ENCODE results near the gene TTC12. TPM values are rescaled to one million over a fixed set of nuclear protein-coding genes. Genes with fewer than 3 reads are reported as not detected.
A peak's percentile ranks its signal among the peaks of the same experiment; 100 is the strongest.

TTC12 gene
- total RNA-seq, 1 donor from 2014 or later: 20.4 TPM

DNA sequence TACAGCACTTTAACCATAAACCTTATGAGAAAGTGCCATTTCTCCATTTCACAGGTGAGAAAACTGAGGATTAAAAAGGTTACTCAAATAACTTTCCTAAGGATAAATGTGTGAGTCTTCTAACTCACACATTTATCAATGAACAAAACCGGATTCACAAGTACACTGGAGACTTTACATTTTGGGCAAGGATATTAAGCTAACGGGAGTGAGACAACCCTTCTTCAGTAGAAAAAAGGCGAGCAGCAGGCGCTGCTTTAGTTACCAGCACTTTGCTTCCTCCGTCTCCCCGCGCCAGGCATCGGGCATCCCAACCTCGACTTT, 356 bp upstream of the TTC12 start:
- no peaks in the 10 kb centered on the region for H3K36me3 ChIP-seq
- peak overlapping the region; percentile 85 for H3K27ac ChIP-seq
- peaks cover 33% of the 10 kb centered on the region for H3K4me1 ChIP-seq
- intact Hi-C loops (cut with DNase I): no loop called here
- H3K9me3 ChIP-seq: no peaks in the 10 kb centered on the region
- TF ChIP-seq POLR2AphosphoS5 (IDR thresholded peaks at IDR 0.05; ENCODE audit: insufficient read depth in 1 of 2, low read depth in 1 of 2) (no peak), POLR2A (IDR thresholded peaks at IDR 0.05) (no peak)
- TF ChIP-seq, protein P1, sequence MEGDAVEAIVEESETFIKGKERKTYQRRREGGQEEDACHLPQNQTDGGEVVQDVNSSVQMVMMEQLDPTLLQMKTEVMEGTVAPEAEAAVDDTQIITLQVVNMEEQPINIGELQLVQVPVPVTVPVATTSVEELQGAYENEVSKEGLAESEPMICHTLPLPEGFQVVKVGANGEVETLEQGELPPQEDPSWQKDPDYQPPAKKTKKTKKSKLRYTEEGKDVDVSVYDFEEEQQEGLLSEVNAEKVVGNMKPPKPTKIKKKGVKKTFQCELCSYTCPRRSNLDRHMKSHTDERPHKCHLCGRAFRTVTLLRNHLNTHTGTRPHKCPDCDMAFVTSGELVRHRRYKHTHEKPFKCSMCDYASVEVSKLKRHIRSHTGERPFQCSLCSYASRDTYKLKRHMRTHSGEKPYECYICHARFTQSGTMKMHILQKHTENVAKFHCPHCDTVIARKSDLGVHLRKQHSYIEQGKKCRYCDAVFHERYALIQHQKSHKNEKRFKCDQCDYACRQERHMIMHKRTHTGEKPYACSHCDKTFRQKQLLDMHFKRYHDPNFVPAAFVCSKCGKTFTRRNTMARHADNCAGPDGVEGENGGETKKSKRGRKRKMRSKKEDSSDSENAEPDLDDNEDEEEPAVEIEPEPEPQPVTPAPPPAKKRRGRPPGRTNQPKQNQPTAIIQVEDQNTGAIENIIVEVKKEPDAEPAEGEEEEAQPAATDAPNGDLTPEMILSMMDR (IDR thresholded peaks at IDR 0.05): no peak
- peak overlapping the region; percentile 59 to 60 for H3K4me3 ChIP-seq
- no peaks in the 10 kb centered on the region for H3K27me3 ChIP-seq
- DNase-seq (ENCODE audit: extremely low spot score in 2 of 2): no peak

DNA sequence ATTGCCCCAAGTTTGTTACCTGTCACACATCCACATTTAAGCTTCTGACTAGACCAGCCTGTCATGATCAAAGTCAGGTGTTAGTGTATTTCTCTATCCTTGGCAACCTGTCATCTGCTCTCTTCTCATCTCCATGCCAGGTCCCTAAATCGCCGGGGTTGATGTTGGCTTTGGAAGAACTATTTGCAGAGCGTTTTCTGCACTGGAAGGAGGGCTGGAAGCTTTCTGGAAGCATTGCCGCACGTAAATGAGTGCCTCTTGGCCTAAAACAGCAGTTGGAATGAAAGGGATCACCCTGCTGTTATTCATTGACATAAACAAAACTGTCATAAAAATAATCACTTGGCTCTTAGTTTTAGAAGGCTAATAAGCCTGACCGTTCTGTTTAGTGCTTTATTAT, 1.4 kb downstream of the TTC12 start:
- Histone ChIP-seq H3K36me3 (no peaks in the 10 kb centered on the region), H3K9me3 (no peaks in the 10 kb centered on the region), H3K4me3 (no peak overlapping the region), H3K27me3 (no peaks in the 10 kb centered on the region), H3K27ac (peak overlapping the region; percentile 85), H3K4me1 (peaks cover 33% of the 10 kb centered on the region)
- TF ChIP-seq POLR2AphosphoS5 (IDR thresholded peaks at IDR 0.05; ENCODE audit: insufficient read depth in 1 of 2, low read depth in 1 of 2) (no peak), POLR2A (IDR thresholded peaks at IDR 0.05) (no peak)
- TF ChIP-seq, protein P1 (IDR thresholded peaks at IDR 0.05): no peak
- intact Hi-C loops (cut with DNase I): no loop called here
- no peak for DNase-seq (ENCODE audit: extremely low spot score in 2 of 2)

DNA sequence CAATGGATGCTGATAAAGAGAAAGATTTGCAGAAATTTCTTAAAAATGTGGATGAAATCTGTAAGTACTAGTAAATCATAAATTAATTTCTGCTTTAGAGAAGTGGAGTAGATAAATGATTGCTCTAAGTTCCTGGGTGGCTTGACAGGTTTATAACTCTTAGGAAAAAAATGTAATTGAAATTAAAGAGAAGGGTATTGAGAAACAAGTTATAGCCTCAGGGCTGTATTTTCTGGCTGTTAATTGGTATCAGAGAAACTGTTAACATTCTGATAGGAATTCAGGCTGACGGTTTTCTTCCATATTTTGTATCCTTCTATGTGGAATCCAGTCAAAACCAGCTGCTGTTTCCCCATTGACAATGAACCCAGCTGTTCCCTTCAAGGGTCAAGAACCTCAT, 1.9 kb downstream of the TTC12 start:
- Histone ChIP-seq H3K27me3 (no peaks in the 10 kb centered on the region), H3K4me3 (no peak overlapping the region), H3K4me1 (peaks cover 33% of the 10 kb centered on the region), H3K9me3 (no peaks in the 10 kb centered on the region), H3K27ac (no peak overlapping the region), H3K36me3 (no peaks in the 10 kb centered on the region)
- intact Hi-C loops (cut with DNase I): no loop called here
- no peak for DNase-seq (ENCODE audit: extremely low spot score in 2 of 2)
- TF ChIP-seq POLR2AphosphoS5 (IDR thresholded peaks at IDR 0.05; ENCODE audit: insufficient read depth in 1 of 2, low read depth in 1 of 2): no peak
- no peak for TF ChIP-seq POLR2A (IDR thresholded peaks at IDR 0.05)
- TF ChIP-seq, protein P1 (IDR thresholded peaks at IDR 0.05): no peak

DNA sequence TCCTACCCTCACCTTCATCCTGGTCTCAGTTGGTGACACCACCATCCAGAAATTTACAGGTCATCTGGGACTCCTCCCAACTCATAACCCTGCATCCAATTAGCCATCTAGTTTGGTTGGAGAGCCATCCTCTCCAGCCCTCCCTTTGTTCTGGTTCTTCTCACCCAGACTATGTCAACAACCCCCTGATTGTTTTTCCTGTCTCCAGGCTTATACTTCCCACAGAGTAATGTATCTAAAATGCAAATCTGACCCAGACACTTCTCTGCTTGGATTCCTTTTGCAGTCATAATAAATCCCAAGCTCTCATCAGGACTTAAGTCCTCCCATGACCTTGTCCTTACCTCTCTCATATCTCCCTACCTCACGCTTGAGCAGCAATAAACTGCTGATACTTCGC, 3.0 kb downstream of the TTC12 start:
- intact Hi-C loops (cut with DNase I): no loop called here
- Histone ChIP-seq H3K27me3 (no peaks in the 10 kb centered on the region), H3K36me3 (no peaks in the 10 kb centered on the region), H3K4me3 (no peak overlapping the region), H3K27ac (no peak overlapping the region), H3K9me3 (no peaks in the 10 kb centered on the region), H3K4me1 (peaks cover 33% of the 10 kb centered on the region)
- no peak for DNase-seq (ENCODE audit: extremely low spot score in 2 of 2)
- no peak for TF ChIP-seq POLR2A (IDR thresholded peaks at IDR 0.05)
- no peak for TF ChIP-seq POLR2AphosphoS5 (IDR thresholded peaks at IDR 0.05; ENCODE audit: insufficient read depth in 1 of 2, low read depth in 1 of 2)

DNA sequence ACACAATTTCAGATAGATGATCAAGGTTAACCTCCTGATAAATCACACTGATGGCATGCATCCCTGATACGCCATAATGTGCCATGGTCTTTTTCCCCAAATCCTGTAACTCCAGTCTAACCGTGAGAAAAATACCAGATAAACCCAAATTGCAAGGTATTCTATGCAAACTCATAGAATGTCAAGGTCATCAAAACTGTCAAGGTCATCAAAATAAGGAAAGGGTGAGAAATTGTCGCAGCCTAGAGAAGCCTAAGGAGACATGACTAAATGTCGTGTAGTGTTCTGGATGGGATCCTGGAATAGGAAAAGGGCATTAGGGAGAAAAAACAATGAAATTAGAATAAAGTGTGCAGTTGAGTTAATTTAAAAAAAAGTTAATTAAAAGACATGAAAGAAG, 4.7 kb downstream of the TTC12 start:
- Histone ChIP-seq H3K36me3 (peaks cover 0 to 3% of the 10 kb centered on the region in 2 donors), H3K9me3 (no peaks in the 10 kb centered on the region), H3K4me3 (no peak overlapping the region), H3K4me1 (peaks cover 27% of the 10 kb centered on the region), H3K27ac (no peak overlapping the region), H3K27me3 (no peaks in the 10 kb centered on the region)
- intact Hi-C loops (cut with DNase I): no loop called here
- DNase-seq (ENCODE audit: extremely low spot score in 2 of 2): no peak
- TF ChIP-seq, protein P1 (IDR thresholded peaks at IDR 0.05): no peak
- no peak for TF ChIP-seq POLR2A (IDR thresholded peaks at IDR 0.05)
- TF ChIP-seq POLR2AphosphoS5 (IDR thresholded peaks at IDR 0.05; ENCODE audit: insufficient read depth in 1 of 2, low read depth in 1 of 2): no peak

DNA sequence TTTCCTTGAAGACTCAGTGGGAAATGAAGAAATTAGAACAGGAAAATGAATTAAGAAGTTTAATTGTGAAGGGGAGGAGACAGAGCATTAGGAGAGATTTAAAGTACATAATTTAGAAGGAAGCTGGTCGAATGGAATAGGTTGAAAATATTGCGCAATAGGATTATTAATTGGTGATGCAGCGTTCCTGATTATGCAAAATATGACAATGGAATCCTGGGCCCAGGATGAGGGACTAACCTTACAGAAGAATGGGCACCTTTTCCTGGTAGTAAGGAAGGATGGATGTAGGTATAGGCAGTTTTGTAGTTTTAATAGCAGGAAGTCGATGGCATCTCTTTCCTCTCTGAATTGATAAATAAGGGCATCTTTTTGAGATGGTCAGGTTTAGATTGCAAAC, 7.8 kb downstream of the TTC12 start:
- DNase-seq (ENCODE audit: extremely low spot score in 2 of 2): no peak
- Histone ChIP-seq H3K36me3 (peaks cover 0 to 19% of the 10 kb centered on the region in 2 donors), H3K27me3 (no peaks in the 10 kb centered on the region), H3K4me1 (peaks cover 1% of the 10 kb centered on the region), H3K9me3 (no peaks in the 10 kb centered on the region), H3K27ac (no peak overlapping the region), H3K4me3 (no peak overlapping the region)
- TF ChIP-seq, protein P1 (IDR thresholded peaks at IDR 0.05): no peak
- TF ChIP-seq POLR2AphosphoS5 (IDR thresholded peaks at IDR 0.05; ENCODE audit: insufficient read depth in 1 of 2, low read depth in 1 of 2) (no peak), POLR2A (IDR thresholded peaks at IDR 0.05) (no peak)
- intact Hi-C loops (cut with DNase I): no loop called here

Measured in vagina (tissue), 2 donors.